Measurements from ENCODE around the gene THBS4. TPM values are rescaled to one million over a fixed set of nuclear protein-coding genes. Genes with fewer than 3 reads are reported as not detected.

THBS4 gene
- total and polyA plus RNA-seq, 10 of the 15 experiments (the other 5 are each of a cell fraction or from before 2014, with no cell fraction given), result 0.31 to 1.7 (median 0.75) TPM

GRCh38 chr5:79986260-79986659, 48.9 kb upstream of the THBS4 start:
- no peak for ATAC-seq
- FAIRE-seq, result no peak
- H3K4me2 ChIP-seq (ENCODE audit: control insufficient read depth, insufficient read depth), result no peak overlapping the region
- H2AFZ ChIP-seq (ENCODE audit: control insufficient read depth, low read depth, low read length), result no peak overlapping the region
- DNase-seq (ENCODE audit: low read depth, low spot score), result no peak
- intact Hi-C loops (cut with micrococcal nuclease; ENCODE audit: unreplicated experiment) (no loop called here), in situ Hi-C loops (cut with MboI) (no loop called here)
- TF ChIP-seq E2F8 (IDR thresholded peaks at IDR 0.05; ENCODE audit: low read depth, partially characterized antibody), result no peak
- no peak for TF ChIP-seq CBFB (IDR thresholded peaks at IDR 0.05; ENCODE audit: low read depth)
- no peak for TF ChIP-seq KLF5 (IDR thresholded peaks at IDR 0.05; ENCODE audit: partially characterized antibody)
- no peak for TF ChIP-seq STAT3 (IDR thresholded peaks at IDR 0.05; ENCODE audit: low read depth, low read length)
- TF ChIP-seq SREBF1 (IDR thresholded peaks at IDR 0.05; ENCODE audit: low read length), result no peak
- no peak for TF ChIP-seq BRCA1 (IDR thresholded peaks at IDR 0.05; ENCODE audit: low read depth, low read length)
- no peak for TF ChIP-seq NKRF (conservative IDR thresholded peaks at IDR 0.05)
- no peak for TF ChIP-seq PAX8 (IDR thresholded peaks at IDR 0.05)
- TF ChIP-seq GATAD2B (conservative IDR thresholded peaks at IDR 0.05; ENCODE audit: low read depth), result no peak
- no peak for TF ChIP-seq BMI1 (IDR thresholded peaks at IDR 0.05; ENCODE audit: borderline replicate concordance)
- no peak for TF ChIP-seq KDM1A (IDR thresholded peaks at IDR 0.05; ENCODE audit: borderline replicate concordance)
- no peak for TF ChIP-seq GABPA (IDR thresholded peaks at IDR 0.05; ENCODE audit: low read depth)
- no peak for TF ChIP-seq ZNF274 (IDR thresholded peaks at IDR 0.05; ENCODE audit: insufficient read depth, insufficient read length)
- no peak for TF ChIP-seq IKZF2 (IDR thresholded peaks at IDR 0.05)
- TF ChIP-seq CHD4 (IDR thresholded peaks at IDR 0.05), result no peak
- no peak for TF ChIP-seq SMAD1 (IDR thresholded peaks at IDR 0.05; ENCODE audit: low read depth, partially characterized antibody)
- TF ChIP-seq FOXK2 (IDR thresholded peaks at IDR 0.05), result no peak
- no peak for TF ChIP-seq MLLT1 (IDR thresholded peaks at IDR 0.05)
- H3K4me1 ChIP-seq (ENCODE audit: control insufficient read depth, insufficient read depth, low read length), result peaks cover 4% of the 10 kb centered on the region; the same call in 1 of the 2 replicates
- peaks cover 4% of the 10 kb centered on the region for H3K79me2 ChIP-seq (ENCODE audit: control insufficient read depth, insufficient read depth, low read length)
- no TSS peak for BruUV-seq (replicated peaks)
- ChIA-PET POLR2A (no interaction called here), SMC1A (ENCODE audit: uncharacterized antibody, unreplicated experiment) (interaction anchor here (0.5 to 1.2 kb wide), 3 partner anchors 10 to 428 kb away, joined by 3 read pairs; no protein-coding TSS in a partner anchor), RAD21 (ENCODE audit: unreplicated experiment) (no interaction called here), CTCF (interaction anchor here (1.4 to 1.7 kb wide), 2 partner anchors 97 to 99 kb away, joined by 3 to 4 read pairs; no protein-coding TSS in a partner anchor)
- no peak overlapping the region for H3K9ac ChIP-seq (ENCODE audit: control insufficient read depth, insufficient read depth, low read length)
- no peak overlapping the region for H3K4me3 ChIP-seq
- H4K20me1 ChIP-seq (ENCODE audit: control insufficient read depth, insufficient read depth), result no peaks in the 10 kb centered on the region
- no peak overlapping the region for H3K27ac ChIP-seq (ENCODE audit: control insufficient read depth, insufficient read depth)
- no peaks in the 10 kb centered on the region for H3K9me3 ChIP-seq (replicated peaks; ENCODE audit: control insufficient read depth, insufficient read depth, low read length)
- H3K36me3 ChIP-seq (ENCODE audit: control insufficient read depth in 2 of 2, insufficient read depth in 2 of 2, low read length in 1 of 2), result peaks cover 0 to 14% of the 10 kb centered on the region in 2 experiments; a peak in 2 of 4 replicates
- no peaks in the 10 kb centered on the region for H3K27me3 ChIP-seq (replicated peaks in 1 of 2; ENCODE audit: control insufficient read depth in 2 of 2, insufficient read depth in 2 of 2, low read length in 1 of 2)

All from GM12878 (cell line).